Astrocyte (in vitro differentiated cells and primary cell): ENCODE data around the gene TTLL5. TPM values are rescaled to one million over a fixed set of nuclear protein-coding genes. Genes with fewer than 3 reads are reported as not detected.

Experiments
- DNase-seq: peaks from one replicate; pipeline ENCODE4 v3.0.0-alpha.2; 2010; ENCODE audit warnings: low read depth
- FAIRE-seq: peaks from 2 replicates; lab custom pipeline; 2011; peaks lifted over from hg19 to GRCh38; lab: Jason Lieb, UNC
- H2AFZ ChIP-seq: 2 replicates; pipeline ENCODE4 v1.6.0; 2012; ENCODE audit warnings: low read depth, low read length, inconsistent platforms
- H3K27ac ChIP-seq: 2 replicates; pipeline ENCODE4 v1.5.1; 2011; ENCODE audit warnings: low read depth, low read length, inconsistent platforms
- H3K27me3 ChIP-seq: 2 replicates; pipeline ENCODE4 v1.6.0; 2011; ENCODE audit warnings: low read length, inconsistent platforms; ENCODE audit not compliant: insufficient read depth
- H3K36me3 ChIP-seq: 2 replicates; pipeline ENCODE4 v1.5.1; 2011; ENCODE audit warnings: low read length, inconsistent platforms; ENCODE audit not compliant: insufficient read depth
- H3K4me1 ChIP-seq: 2 replicates; pipeline ENCODE4 v1.5.1; 2011; ENCODE audit warnings: low read length, inconsistent platforms; ENCODE audit not compliant: insufficient read depth
- H3K4me2 ChIP-seq: 2 replicates; pipeline ENCODE4 v1.6.0; 2012; ENCODE audit warnings: low read length, inconsistent platforms
- H3K4me3 ChIP-seq: 2 replicates; pipeline ENCODE4 v1.5.1; 2011; ENCODE audit warnings: low read depth, mild to moderate bottlenecking, low read length, inconsistent platforms; ENCODE audit not compliant: insufficient read depth
- H3K79me2 ChIP-seq: 2 replicates; pipeline ENCODE4 v1.6.0; 2012; ENCODE audit warnings: mild to moderate bottlenecking, low read length, inconsistent platforms; ENCODE audit not compliant: insufficient read depth
- H3K9ac ChIP-seq: 2 replicates; pipeline ENCODE4 v1.6.0; 2012; ENCODE audit warnings: mild to moderate bottlenecking, low read length, inconsistent platforms
- H3K9me3 ChIP-seq: 2 replicates; pipeline ENCODE4 v1.5.1; 2012; ENCODE audit warnings: low read depth, mild to moderate bottlenecking, low read length, inconsistent platforms; ENCODE audit not compliant: insufficient read depth
- H4K20me1 ChIP-seq: 2 replicates; pipeline ENCODE4 v1.6.0; 2012; ENCODE audit warnings: low read length, inconsistent platforms; ENCODE audit not compliant: insufficient read depth
- H3K27ac Mint-ChIP-seq: one replicate; pipeline ENCODE4 v1.8.0; 2021; ENCODE audit warnings: mild to moderate bottlenecking, mixed read lengths; ENCODE audit not compliant: unreplicated experiment
- H3K27me3 Mint-ChIP-seq: one replicate; pipeline ENCODE4 v1.8.0; 2021; ENCODE audit warnings: low read depth, mixed read lengths; ENCODE audit not compliant: unreplicated experiment
- H3K36me3 Mint-ChIP-seq: one replicate; pipeline ENCODE4 v1.8.0; 2021; ENCODE audit warnings: low read depth, mixed read lengths; ENCODE audit not compliant: unreplicated experiment
- H3K4me1 Mint-ChIP-seq: one replicate; pipeline ENCODE4 v1.8.0; 2021; ENCODE audit warnings: low read depth, mixed read lengths; ENCODE audit not compliant: unreplicated experiment
- H3K4me3 Mint-ChIP-seq: one replicate; pipeline ENCODE4 v1.8.0; 2021; ENCODE audit warnings: mild to moderate bottlenecking, moderate library complexity, mixed read lengths; ENCODE audit not compliant: unreplicated experiment
- H3K9me3 Mint-ChIP-seq: one replicate; pipeline ENCODE4 v1.8.0; 2021; ENCODE audit warnings: mild to moderate bottlenecking, mixed read lengths; ENCODE audit not compliant: unreplicated experiment
- CTCF ChIP-seq: IDR thresholded peaks from 2 replicates; pipeline ENCODE4 v1.5.1; 2011; ENCODE audit warnings: low read depth, mild to moderate bottlenecking, inconsistent platforms, low read length, moderate library complexity; ENCODE audit not compliant: insufficient read depth
- EZH2 ChIP-seq: IDR thresholded peaks from 2 replicates; pipeline ENCODE4 v1.6.1; 2012; ENCODE audit warnings: mild to moderate bottlenecking, low read length, inconsistent platforms; ENCODE audit not compliant: insufficient read depth
- total RNA-seq: library from RNA; stranded (reverse); gene quantifications from 2 replicates; pipeline ENCODE4 v1.2.1, GENCODE V29; 2021

Gene TTLL5
- total RNA-seq, 1 donor from 2014 or later: 24.0 TPM

- FAIRE-seq: peak; percentile 26
- Histone ChIP-seq H3K4me3 (no peak overlapping the region), H3K36me3 (no peaks in the 10 kb centered on the region), H2AFZ (no peak overlapping the region), H3K9me3 (no peaks in the 10 kb centered on the region), H3K79me2 (no peaks in the 10 kb centered on the region), H3K4me1 (peaks cover 27% of the 10 kb centered on the region), H3K27me3 (no peaks in the 10 kb centered on the region), H3K4me2 (peak overlapping the region; percentile 65), H4K20me1 (no peaks in the 10 kb centered on the region), H3K27ac (peak overlapping the region; percentile 38), H3K9ac (peak overlapping the region; percentile 10)
- Mint-ChIP-seq H3K4me3 (peak overlapping the region; percentile 15), H3K36me3 (no peaks in the 10 kb centered on the region), H3K4me1 (peaks cover 52% of the 10 kb centered on the region), H3K27me3 (no peaks in the 10 kb centered on the region), H3K9me3 (no peaks in the 10 kb centered on the region), H3K27ac (peak overlapping the region; percentile 15)
- DNase-seq: peak; percentile 66
- TF ChIP-seq CTCF (no peak), EZH2 (no peak)
These were observed 200.1 kb downstream of the TTLL5 start for GRCh38 chr14:75861161-75861621.

- no peak overlapping the region for H2AFZ ChIP-seq
- Mint-ChIP-seq H3K27ac (no peak overlapping the region), H3K4me1 (peaks cover 70% of the 10 kb centered on the region), H3K27me3 (no peaks in the 10 kb centered on the region), H3K4me3 (no peak overlapping the region), H3K9me3 (no peaks in the 10 kb centered on the region), H3K36me3 (no peaks in the 10 kb centered on the region)
- DNase-seq (no peak), FAIRE-seq (no peak)
- no peaks in the 10 kb centered on the region for H3K27me3 ChIP-seq
- H3K36me3 ChIP-seq: no peaks in the 10 kb centered on the region
- no peak for TF ChIP-seq CTCF
- TF ChIP-seq EZH2: no peak
- H3K4me2 ChIP-seq: no peak overlapping the region
- H3K4me3 ChIP-seq: no peak overlapping the region
- no peak overlapping the region for H3K27ac ChIP-seq
- H4K20me1 ChIP-seq: no peaks in the 10 kb centered on the region
- no peaks in the 10 kb centered on the region for H3K79me2 ChIP-seq
- no peaks in the 10 kb centered on the region for H3K9me3 ChIP-seq
- no peak overlapping the region for H3K9ac ChIP-seq
- peaks cover 37% of the 10 kb centered on the region for H3K4me1 ChIP-seq
These were observed 202.2 kb downstream of the TTLL5 start for GRCh38 chr14:75863221-75863620.

- H4K20me1 ChIP-seq: no peaks in the 10 kb centered on the region
- DNase-seq (peak; percentile 61), FAIRE-seq (no peak)
- H2AFZ ChIP-seq: no peak overlapping the region
- no peaks in the 10 kb centered on the region for H3K36me3 Mint-ChIP-seq
- no peaks in the 10 kb centered on the region for H3K27me3 ChIP-seq
- no peaks in the 10 kb centered on the region for H3K9me3 ChIP-seq
- H3K4me3 ChIP-seq: no peak overlapping the region
- no peaks in the 10 kb centered on the region for H3K27me3 Mint-ChIP-seq
- peak overlapping the region; percentile 26 for H3K27ac ChIP-seq
- no peak overlapping the region for H3K27ac Mint-ChIP-seq
- peak overlapping the region; percentile 21 for H3K4me2 ChIP-seq
- no peaks in the 10 kb centered on the region for H3K79me2 ChIP-seq
- H3K9me3 Mint-ChIP-seq: no peaks in the 10 kb centered on the region
- peaks cover 80% of the 10 kb centered on the region for H3K4me1 Mint-ChIP-seq
- no peak overlapping the region for H3K9ac ChIP-seq
- peaks cover 48% of the 10 kb centered on the region for H3K4me1 ChIP-seq
- H3K4me3 Mint-ChIP-seq: no peak overlapping the region
- TF ChIP-seq CTCF (no peak), EZH2 (no peak)
- no peaks in the 10 kb centered on the region for H3K36me3 ChIP-seq
These were observed 203.3 kb downstream of the TTLL5 start for GRCh38 chr14:75864352-75864751.
